LNCaP clone FGC (cell line): ENCODE measurements around the gene ATP2A1.

Experiments used
- DNase-seq: peaks from one replicate; pipeline ENCODE4 v3.0.0-alpha.2; 2011; ENCODE audit warnings: low read depth
- H3K4me3 ChIP-seq: 2 replicates; pipeline ENCODE4 v1.5.1; 2011; ENCODE audit warnings: mild to moderate bottlenecking, low read depth, low read length, control low read depth
- TF ChIP-seq, protein P1 (sequence below): IDR thresholded peaks from 2 replicates; pipeline ENCODE4 v1.5.1; 2012; ENCODE audit warnings: mild to moderate bottlenecking; ENCODE audit not compliant: control insufficient read depth, insufficient read depth; ENCODE audit errors: extremely low read depth

Gene ATP2A1

DNA sequence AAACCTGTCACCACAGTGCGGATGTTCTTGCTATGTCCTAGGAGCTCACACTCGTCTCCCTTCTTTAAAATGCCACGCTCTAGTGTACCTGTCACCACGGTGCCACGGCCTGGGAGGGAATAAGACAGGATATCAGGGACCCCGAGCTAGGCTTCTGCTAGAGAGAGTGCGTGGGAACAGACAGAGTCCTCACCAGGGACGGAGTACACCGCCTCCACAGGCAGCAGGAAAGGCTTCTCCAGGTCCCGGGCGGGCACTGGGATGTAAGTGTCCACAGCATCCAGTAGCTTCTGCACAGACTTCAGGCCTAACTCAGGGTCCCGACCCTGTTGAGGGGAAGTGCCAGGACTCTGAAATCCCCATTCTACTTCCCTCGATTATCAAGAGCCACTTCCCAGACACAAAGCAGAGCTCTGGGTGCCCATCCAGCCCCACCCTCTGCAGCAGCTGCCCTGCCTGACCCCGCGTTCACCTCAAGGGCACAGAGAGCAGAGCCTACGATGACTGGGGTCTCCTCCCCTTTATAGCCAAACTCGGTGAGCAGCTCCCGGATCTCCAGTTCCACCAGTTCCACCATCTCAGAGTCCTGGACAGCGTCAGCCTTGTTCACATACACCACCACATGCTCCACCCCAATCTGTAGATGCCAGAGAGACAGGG lies 33.9 kb upstream of the ATP2A1 start:
- TF ChIP-seq, protein P1, sequence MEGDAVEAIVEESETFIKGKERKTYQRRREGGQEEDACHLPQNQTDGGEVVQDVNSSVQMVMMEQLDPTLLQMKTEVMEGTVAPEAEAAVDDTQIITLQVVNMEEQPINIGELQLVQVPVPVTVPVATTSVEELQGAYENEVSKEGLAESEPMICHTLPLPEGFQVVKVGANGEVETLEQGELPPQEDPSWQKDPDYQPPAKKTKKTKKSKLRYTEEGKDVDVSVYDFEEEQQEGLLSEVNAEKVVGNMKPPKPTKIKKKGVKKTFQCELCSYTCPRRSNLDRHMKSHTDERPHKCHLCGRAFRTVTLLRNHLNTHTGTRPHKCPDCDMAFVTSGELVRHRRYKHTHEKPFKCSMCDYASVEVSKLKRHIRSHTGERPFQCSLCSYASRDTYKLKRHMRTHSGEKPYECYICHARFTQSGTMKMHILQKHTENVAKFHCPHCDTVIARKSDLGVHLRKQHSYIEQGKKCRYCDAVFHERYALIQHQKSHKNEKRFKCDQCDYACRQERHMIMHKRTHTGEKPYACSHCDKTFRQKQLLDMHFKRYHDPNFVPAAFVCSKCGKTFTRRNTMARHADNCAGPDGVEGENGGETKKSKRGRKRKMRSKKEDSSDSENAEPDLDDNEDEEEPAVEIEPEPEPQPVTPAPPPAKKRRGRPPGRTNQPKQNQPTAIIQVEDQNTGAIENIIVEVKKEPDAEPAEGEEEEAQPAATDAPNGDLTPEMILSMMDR: no peak
- no peak for DNase-seq
- no peak overlapping the region for H3K4me3 ChIP-seq

DNA sequence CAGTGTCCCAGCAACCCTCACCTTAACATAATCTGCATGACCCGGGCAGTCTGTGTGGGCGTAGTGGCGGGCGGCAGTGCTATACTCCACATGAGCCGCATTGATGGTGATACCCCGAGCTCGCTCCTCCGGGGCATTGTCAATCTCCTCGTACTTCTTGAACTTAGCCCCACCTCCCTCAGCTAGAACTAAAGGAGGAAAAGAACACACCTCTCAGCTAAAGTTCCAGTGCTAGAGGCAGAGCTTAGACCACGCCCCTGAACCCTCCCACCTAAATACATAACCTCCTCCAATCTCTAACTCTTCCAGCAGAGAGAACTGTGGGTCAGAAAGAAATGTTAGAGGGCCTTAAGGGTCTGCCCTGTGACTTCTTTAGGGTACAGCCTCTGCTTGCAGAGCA lies 33.0 kb upstream of the ATP2A1 start:
- TF ChIP-seq, protein P1: no peak
- H3K4me3 ChIP-seq: peak overlapping the region; percentile 91
- peak; percentile 58 for DNase-seq

DNA sequence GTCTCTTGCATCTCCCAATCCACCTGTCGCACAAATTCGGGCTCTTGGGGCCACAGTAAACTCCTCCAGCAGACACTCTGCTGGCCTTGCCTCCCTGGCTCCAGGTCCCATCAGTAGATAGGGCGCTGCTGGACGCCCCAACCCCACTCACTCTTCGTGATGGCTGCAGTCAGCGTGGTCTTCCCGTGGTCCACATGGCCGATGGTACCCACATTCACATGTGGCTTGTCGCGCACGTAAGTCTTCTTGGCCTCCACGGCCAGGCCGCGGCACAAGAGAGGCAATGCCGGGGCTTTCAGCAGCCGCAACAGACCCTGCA lies 32.6 kb upstream of the ATP2A1 start:
- TF ChIP-seq, protein P1: no peak
- DNase-seq: no peak
- peak overlapping the region; percentile 91 for H3K4me3 ChIP-seq

DNA sequence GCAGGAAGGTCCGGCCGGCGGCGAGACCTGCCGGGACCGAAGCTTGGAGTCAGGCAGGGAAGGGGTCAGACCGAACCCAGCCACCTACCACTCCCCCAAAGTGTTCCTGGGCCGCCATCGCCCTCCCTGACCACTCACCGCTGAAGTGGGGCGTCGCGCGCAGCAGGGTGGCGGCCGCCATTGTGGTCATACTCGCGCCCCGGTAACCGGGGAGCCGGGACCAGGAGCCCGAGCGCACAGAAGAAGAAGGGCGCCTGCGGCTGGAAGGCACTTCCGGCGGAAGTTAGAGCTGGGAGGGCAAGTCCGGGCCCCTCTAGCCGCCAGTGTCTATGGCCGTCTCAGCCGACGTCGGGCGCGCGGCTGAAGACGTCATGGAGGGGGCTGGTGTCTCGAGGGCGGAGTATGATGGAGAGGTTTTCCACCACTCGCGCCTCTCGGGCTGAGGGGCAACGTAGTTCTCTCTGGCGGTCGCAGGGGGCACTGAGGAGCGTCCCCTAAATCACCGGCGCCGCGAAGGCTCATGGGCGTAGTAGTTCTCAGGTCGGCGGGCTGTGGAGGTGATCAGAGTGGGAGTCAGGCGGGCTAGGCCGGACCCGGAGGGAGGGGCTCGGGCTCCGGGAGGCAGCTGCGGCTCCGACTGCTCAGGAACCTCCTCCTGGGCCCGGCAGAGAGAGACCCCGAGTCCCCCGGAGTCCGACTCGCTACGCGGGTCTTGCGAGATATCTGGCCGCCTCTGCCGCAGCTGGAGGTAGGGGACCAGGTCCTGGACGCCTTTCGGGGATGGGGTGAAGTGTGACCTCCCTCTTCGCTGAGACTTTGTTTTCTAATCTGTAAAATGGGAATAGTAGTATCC lies 32.0 kb upstream of the ATP2A1 start, which contains the start of gene TUFM:
Gene TUFM (minus strand): TSS at position 269 of the 853 bp plus-strand sequence. CDS start 79 bp downstream, at position 190.
- DNase-seq: peak; percentile 89
- TF ChIP-seq, protein P1: peak; percentile 70
- peak within 1 kb of the TSS; percentile 91 for H3K4me3 ChIP-seq

DNA sequence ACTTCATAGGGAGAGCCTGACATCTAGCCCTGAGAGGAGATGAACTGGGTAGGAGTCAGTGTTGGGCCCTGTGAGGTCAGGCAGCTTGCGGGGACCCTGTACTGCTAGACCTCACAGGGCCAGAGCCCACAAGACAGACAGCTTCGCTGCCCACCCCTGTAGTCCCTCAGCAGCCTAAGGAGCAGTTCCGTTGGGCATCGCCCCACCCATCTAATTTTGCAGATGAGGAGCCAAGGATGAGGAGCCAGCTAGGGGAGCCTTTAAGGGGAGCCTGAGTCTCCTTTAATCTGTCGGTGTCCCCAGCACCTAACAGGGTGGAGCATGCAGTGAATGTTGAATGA lies 31.4 kb upstream of the ATP2A1 start:
- DNase-seq: no peak

DNA sequence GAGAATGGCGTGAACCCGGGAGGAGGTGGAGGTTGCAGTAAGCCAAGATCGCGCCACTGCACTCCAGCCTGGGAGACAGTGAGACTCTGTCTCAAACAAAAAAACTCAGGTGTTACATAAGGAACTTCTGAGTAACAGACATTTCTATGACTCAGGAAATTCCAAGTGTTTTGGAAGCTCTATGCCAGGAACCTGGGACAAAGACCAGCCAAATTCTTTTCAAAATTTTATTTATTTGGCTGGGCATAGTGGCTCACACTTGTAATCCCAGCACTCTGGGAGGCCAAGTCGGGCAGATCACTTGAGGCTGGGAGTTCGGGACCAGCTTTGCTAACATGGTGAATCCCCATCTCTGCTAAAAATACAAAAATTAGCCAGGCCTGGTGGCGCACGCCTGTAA lies 19.9 kb upstream of the ATP2A1 start:
- no peak for DNase-seq
- TF ChIP-seq, protein P1: no peak

More for the DNA sequence above, 31.4 kb upstream of the ATP2A1 start:
- TF ChIP-seq, protein P1: no peak
- H3K4me3 ChIP-seq: peak overlapping the region; percentile 91

More for the DNA sequence above, 19.9 kb upstream of the ATP2A1 start:
- H3K4me3 ChIP-seq: no peak overlapping the region
